Astrocyte of the cerebellum (primary cell): ENCODE measurements around the gene PHACTR2.
"Not testable (repeated sequence)": the region's sequence is repeated elsewhere in the genome, so short reads cannot be mapped to it uniquely, and the experiment has no call there.

Experiments used
- DNase-seq: peaks from one replicate; pipeline ENCODE4 v3.0.0-alpha.2; 2011; ENCODE audit warnings: low read depth
- H3K4me3 ChIP-seq: 2 replicates; pipeline ENCODE4 v1.5.1; 2011; ENCODE audit warnings: mild to moderate bottlenecking, low read depth, low read length, moderate library complexity
- CTCF ChIP-seq: IDR thresholded peaks from 2 replicates; pipeline ENCODE4 v1.5.1; 2012; ENCODE audit warnings: low read length, low read depth, moderate library complexity, mild to moderate bottlenecking; ENCODE audit errors: missing control alignments
- in situ Hi-C: cut with HindIII; loops from 2 replicates; pipeline ENCODE4 v1.10.0; 2017; ENCODE audit warnings: low sequenced_read_pairs

The PHACTR2 gene

GRCh38 chr6:143677891-143678791 is at the start of gene PHACTR2:
Gene PHACTR2 (plus strand): TSS chr6:143677965. CDS start chr6:143678164, 199 bp downstream.
- in situ Hi-C loops: no loop called here
- H3K4me3 ChIP-seq: peak within 1 kb of the TSS; percentile 66
- TF ChIP-seq CTCF: no peak
- DNase-seq: peak; percentile 66

- peak; percentile 1 for DNase-seq
- in situ Hi-C loops: no loop called here
- TF ChIP-seq CTCF: no peak
- no peak overlapping the region for H3K4me3 ChIP-seq
Measured at GRCh38 chr6:143629104-143630080, 48.4 kb upstream of the PHACTR2 start.

GRCh38 chr6:143631196-143631595 is 46.6 kb upstream of the PHACTR2 start:
- in situ Hi-C loops, H3K4me3 ChIP-seq, DNase-seq: not testable (repeated sequence)

GRCh38 chr6:143632894-143633293 is 44.9 kb upstream of the PHACTR2 start:
- H3K4me3 ChIP-seq: no peak overlapping the region
- in situ Hi-C loops: no loop called here
- TF ChIP-seq CTCF: no peak
- no peak for DNase-seq

DNA sequence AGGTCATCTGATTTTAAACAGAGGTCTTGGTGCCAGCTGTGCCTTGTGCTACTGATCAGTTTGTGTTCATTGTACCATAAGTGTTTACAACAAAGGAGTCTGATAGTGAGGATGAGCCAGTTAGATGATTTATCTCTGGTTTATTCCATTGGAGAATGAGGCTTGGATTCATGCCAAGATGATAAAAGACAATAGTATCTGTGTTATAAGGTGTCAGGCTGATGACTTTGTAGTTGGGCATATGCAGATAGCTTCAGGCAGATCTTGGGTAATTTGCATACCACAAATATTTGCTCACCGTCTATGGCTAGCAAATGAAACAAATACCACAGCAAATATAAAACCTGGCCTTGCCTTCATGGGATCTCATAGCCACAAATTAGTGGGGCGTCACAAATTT is 43.3 kb upstream of the PHACTR2 start:
- DNase-seq: peak; percentile 2
- H3K4me3 ChIP-seq: no peak overlapping the region
- TF ChIP-seq CTCF: no peak
- in situ Hi-C loops: no loop called here

DNA sequence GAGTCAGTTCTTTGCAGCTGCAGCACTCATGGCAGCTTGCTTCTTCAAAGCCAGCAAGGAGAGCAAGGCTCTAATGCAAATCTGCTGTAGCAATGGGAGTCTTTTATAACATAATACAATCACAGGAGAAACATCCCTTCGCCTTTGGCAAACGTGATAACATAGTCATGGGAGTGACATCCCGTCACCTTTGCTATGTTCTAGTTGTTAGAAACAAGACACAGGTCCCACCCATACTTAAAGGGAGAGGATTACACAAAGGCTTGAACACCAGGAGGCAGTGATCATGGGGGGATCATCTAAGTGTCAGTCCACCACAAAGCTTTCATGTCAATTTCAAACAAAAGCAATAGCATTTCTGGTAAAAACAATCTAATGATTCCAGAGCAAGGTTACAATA is 40.1 kb upstream of the PHACTR2 start:
- no peak for DNase-seq
- in situ Hi-C loops: no loop called here
- H3K4me3 ChIP-seq: no peak overlapping the region
- no peak for TF ChIP-seq CTCF

DNA sequence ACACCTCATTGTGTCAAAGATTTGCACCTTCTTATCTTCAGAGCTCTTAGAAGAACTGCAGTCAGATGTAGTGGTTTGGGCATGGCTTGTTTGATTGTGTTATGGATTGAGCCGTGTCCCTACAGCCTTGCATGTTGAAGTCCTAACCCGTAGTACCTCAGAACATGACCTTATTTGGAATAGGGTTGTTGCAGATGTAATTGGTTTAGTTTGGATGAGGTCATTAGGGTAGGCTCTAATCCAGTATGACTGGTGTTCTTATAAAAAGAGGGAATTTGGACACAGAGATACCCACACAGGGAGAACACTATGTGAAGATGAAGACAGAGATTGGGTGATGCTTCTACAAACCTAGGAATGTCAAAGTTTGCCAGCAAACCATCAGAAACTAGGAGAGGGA is 35.4 kb upstream of the PHACTR2 start:
- H3K4me3 ChIP-seq: no peak overlapping the region
- in situ Hi-C loops: no loop called here
- no peak for DNase-seq
- TF ChIP-seq CTCF: no peak
